ENCODE measurements around the gene GSTT4. TPM values are rescaled to one million over a fixed set of nuclear protein-coding genes. Genes with fewer than 3 reads are reported as not detected.
A peak's percentile ranks its signal among the peaks of the same experiment; 100 is the strongest.
"Not testable (repeated sequence)": the region's sequence is repeated elsewhere in the genome, so short reads cannot be mapped to it uniquely, and the experiment has no call there.

GSTT4 gene
- polyA plus RNA-seq, 2 of the 4 experiments (the other 2 are of a cell fraction): not detected

- no peak for TF ChIP-seq ELK1 (IDR thresholded peaks at IDR 0.05; ENCODE audit: low read depth, low read length)
Observed at GRCh38 chr22:24049211-24049610, 44.0 kb upstream of the GSTT4 start (continued).

- CTCF ChIA-PET: interaction anchor here (0.9 to 1.7 kb wide), 2 partner anchors 16 to 110 kb away, joined by 3 to 4 read pairs; no protein-coding TSS in a partner anchor
- ATAC-seq (no peak), FAIRE-seq (no peak), DNase-seq (ENCODE audit: low read depth in 1 of 2, low spot score in 1 of 2) (no peak)
- peaks cover 18% of the 10 kb centered on the region; the same call in 2 of the 3 replicates for H3K4me1 ChIP-seq
- no peak overlapping the region for H3K4me2 ChIP-seq
- TF ChIP-seq PHF8 (IDR thresholded peaks at IDR 0.05; ENCODE audit: borderline replicate concordance, low read depth) (no peak), HOXB5 (CRISPR knock-in tag; IDR thresholded peaks at IDR 0.05) (no peak), CHD4 (IDR thresholded peaks at IDR 0.05; ENCODE audit: borderline replicate concordance) (no peak), RCOR1 (IDR thresholded peaks at IDR 0.05; ENCODE audit: low read depth, low read length) (no peak), HDAC2 (IDR thresholded peaks at IDR 0.05) (no peak), RAD21 (conservative IDR thresholded peaks at IDR 0.05 in 1 of 2, IDR thresholded peaks at IDR 0.05 in 1 of 2) (no peak), NFE2L2 (conservative IDR thresholded peaks at IDR 0.05; ENCODE audit: low read length) (no peak), FOSL2 (IDR thresholded peaks at IDR 0.05) (no peak), FOSL2 (CRISPR knock-in tag; IDR thresholded peaks at IDR 0.05) (no peak), ATOH8 (CRISPR knock-in tag; IDR thresholded peaks at IDR 0.05; ENCODE audit: low read depth) (no peak), ZNF302 (CRISPR knock-in tag; IDR thresholded peaks at IDR 0.05) (no peak), EHF (CRISPR knock-in tag; IDR thresholded peaks at IDR 0.05) (no peak), HOXA7 (CRISPR knock-in tag; IDR thresholded peaks at IDR 0.05) (no peak), MYC (IDR thresholded peaks at IDR 0.05; ENCODE audit: borderline replicate concordance, low read length) (no peak), ZSCAN20 (CRISPR knock-in tag; IDR thresholded peaks at IDR 0.05) (no peak), ZFP36 (IDR thresholded peaks at IDR 0.05; ENCODE audit: borderline replicate concordance, partially characterized antibody) (no peak), POLR2A (IDR thresholded peaks at IDR 0.05; ENCODE audit: low read length) (no peak), CEBPB (IDR thresholded peaks at IDR 0.05) (no peak), RFX5 (IDR thresholded peaks at IDR 0.05) (no peak), POLR2AphosphoS2 (conservative IDR thresholded peaks at IDR 0.05; ENCODE audit: low read length) (no peak), ESRRA (IDR thresholded peaks at IDR 0.05; ENCODE audit: borderline replicate concordance, low read length) (no peak)
- H3K27ac ChIP-seq: no peak overlapping the region
- no peaks in the 10 kb centered on the region for H3K9me3 ChIP-seq
- WGBS (ENCODE audit: missing lambda C conversion rate): 91% methylated on average over 5 of the region's 5 CpGs
- POLR2A ChIA-PET: no interaction called here
- H3K4me3 ChIP-seq: no peak overlapping the region
Observed at GRCh38 chr22:24046024-24046423, 40.8 kb upstream of the GSTT4 start.

GRCh38 chr22:24043958-24044357, 38.7 kb upstream of the GSTT4 start:
- WGBS (ENCODE audit: missing lambda C conversion rate): 90% methylated on average over 4 of the region's 4 CpGs
- Histone ChIP-seq H3K4me1 (peaks cover 18% of the 10 kb centered on the region; the same call in 2 of the 3 replicates), H3K27ac (no peak overlapping the region), H3K4me2 (no peak overlapping the region), H3K4me3 (no peak overlapping the region), H3K9me3 (no peaks in the 10 kb centered on the region)
- POLR2A ChIA-PET: no interaction called here
- TF ChIP-seq ZFP36 (IDR thresholded peaks at IDR 0.05; ENCODE audit: borderline replicate concordance, partially characterized antibody) (no peak), CBX8 (IDR thresholded peaks at IDR 0.05) (no peak), CBX2 (IDR thresholded peaks at IDR 0.05; ENCODE audit: borderline replicate concordance, low read depth) (no peak), HES2 (IDR thresholded peaks at IDR 0.05) (no peak), JUN (IDR thresholded peaks at IDR 0.05) (no peak), ZNF302 (CRISPR knock-in tag; IDR thresholded peaks at IDR 0.05) (no peak), FOXS1 (CRISPR knock-in tag; IDR thresholded peaks at IDR 0.05) (no peak), EP300 (IDR thresholded peaks at IDR 0.05) (no peak), RAD21 (conservative IDR thresholded peaks at IDR 0.05 in 1 of 2, IDR thresholded peaks at IDR 0.05 in 1 of 2) (no peak), HDAC2 (IDR thresholded peaks at IDR 0.05) (no peak), E2F6 (IDR thresholded peaks at IDR 0.05; ENCODE audit: borderline replicate concordance, low read depth) (no peak), RNF2 (IDR thresholded peaks at IDR 0.05; ENCODE audit: borderline replicate concordance, low read depth) (no peak), SREBF2 (IDR thresholded peaks at IDR 0.05) (no peak), KDM1A (IDR thresholded peaks at IDR 0.05; ENCODE audit: low read depth) (no peak), HOXB13 (CRISPR knock-in tag; IDR thresholded peaks at IDR 0.05; ENCODE audit: low read depth) (no peak), RFX5 (IDR thresholded peaks at IDR 0.05) (no peak), HOXB5 (CRISPR knock-in tag; IDR thresholded peaks at IDR 0.05) (no peak), ZSCAN20 (CRISPR knock-in tag; IDR thresholded peaks at IDR 0.05) (no peak), MAZ (IDR thresholded peaks at IDR 0.05; ENCODE audit: borderline replicate concordance, low read depth, low read length) (no peak)
- FAIRE-seq (no peak), DNase-seq (ENCODE audit: low read depth in 1 of 2, low spot score in 1 of 2) (no peak), ATAC-seq (no peak)
- CTCF ChIA-PET: no interaction called here

GRCh38 chr22:24043465-24043864, 38.2 kb upstream of the GSTT4 start:
- H3K27ac ChIP-seq; ATAC-seq; POLR2A ChIA-PET; DNase-seq (ENCODE audit: low read depth in 1 of 2, low spot score in 1 of 2); H3K4me3 ChIP-seq; H3K9me3 ChIP-seq; CTCF ChIA-PET; FAIRE-seq: not testable (repeated sequence)
- 81% methylated on average over 5 of the region's 5 CpGs for WGBS (ENCODE audit: missing lambda C conversion rate)
- peaks cover 18% of the 10 kb centered on the region; the same call in 2 of the 3 replicates for H3K4me1 ChIP-seq
- peak overlapping the region; percentile 13; the same call in 2 of the 3 replicates for H3K4me2 ChIP-seq

Measured in A549 (cell line).